Measurements from ENCODE around the gene UBTD2.

DNA sequence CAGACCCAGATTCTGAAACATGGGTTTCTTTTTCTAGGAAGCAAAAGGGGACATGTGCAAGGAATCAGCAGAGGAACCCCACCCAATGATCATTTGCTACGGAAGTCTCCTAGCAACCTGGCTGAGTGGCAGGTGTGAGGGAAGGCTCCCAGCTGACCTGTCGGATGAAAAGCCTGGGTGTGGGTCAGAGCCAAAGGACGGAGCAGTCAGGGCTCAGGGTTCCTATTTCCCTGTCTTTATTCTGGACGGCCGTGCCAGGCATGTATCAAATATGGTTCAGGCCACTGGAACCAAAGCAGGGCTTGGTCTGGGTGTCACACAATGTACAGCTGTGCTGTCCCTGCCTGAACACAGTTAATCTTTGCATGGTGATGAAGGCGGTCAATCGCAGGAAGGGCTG is 115.7 kb downstream of the UBTD2 start:
- TF ChIP-seq SP1 (IDR thresholded peaks at IDR 0.05) (no peak), ARNT (IDR thresholded peaks at IDR 0.05) (no peak)

Data from HEK293T (cell line).